PC-9 (cell line): Measurements from ENCODE around the gene ALX4. TPM values are rescaled to one million over a fixed set of nuclear protein-coding genes. Genes with fewer than 3 reads are reported as not detected.

Experiments
- BruUV-seq: library from RNA; stranded (reverse); fragments of 400-500 nt; replicated peaks from 2 replicates; lab custom pipeline; 2021; lab: Mats Ljungman, UMichigan
- CTCF ChIA-PET: fragments of 300-600 bp; sonication (Branson Sonifier 250); formaldehyde crosslinking; loops from one replicate; lab custom pipeline; 2022; ENCODE audit warnings: antibody characterized with exemption; lab: Charles Lee
- POLR2A ChIA-PET: fragments of 300-600 bp; sonication (Branson Sonifier 250); formaldehyde crosslinking; loops from one replicate; lab custom pipeline; 2022; ENCODE audit warnings: antibody characterized with exemption; ENCODE audit not compliant: unreplicated experiment; lab: Charles Lee
- DNase-seq, 2 experiments: peaks; one replicate each; pipeline versions ENCODE4 v3.0.0 to v3.0.0-alpha.2; 2015 to 2022; ENCODE audit warnings: mixed read lengths in 1 of 2
- H2AFZ ChIP-seq: fragments of 200-600 bp; sonication (generic); 2 replicates; pipeline ENCODE4 v1.8.1; 2017; ENCODE audit warnings: antibody characterized with exemption
- H3F3A ChIP-seq: fragments of 200-600 bp; sonication (generic); 2 replicates; pipeline ENCODE4 v1.8.1; 2017; ENCODE audit warnings: antibody characterized with exemption, mild to moderate bottlenecking, low read depth; ENCODE audit not compliant: insufficient read depth
- H3K27ac ChIP-seq: fragments of 200-600 bp; sonication (generic); 2 replicates; pipeline ENCODE4 v1.6.1; 2016; ENCODE audit warnings: mixed run types
- H3K27me3 ChIP-seq: fragments of 200-600 bp; sonication (generic); 2 replicates; pipeline ENCODE4 v1.6.1; 2016; ENCODE audit warnings: low read depth, mixed run types; ENCODE audit not compliant: insufficient read depth
- H3K36me3 ChIP-seq: fragments of 200-600 bp; sonication (generic); 2 replicates; pipeline ENCODE4 v1.6.1; 2016; ENCODE audit warnings: low read depth, mixed run types
- H3K4me1 ChIP-seq: fragments of 200-600 bp; sonication (generic); replicated peaks from 2 replicates; pipeline ENCODE4 v1.6.1; 2016; ENCODE audit warnings: mixed run types; ENCODE audit not compliant: insufficient read depth
- H3K4me2 ChIP-seq: fragments of 200-600 bp; sonication (generic); 2 replicates; pipeline ENCODE4 v1.6.1; 2017; ENCODE audit warnings: mixed run types
- H3K4me3 ChIP-seq: fragments of 200-600 bp; sonication (generic); 2 replicates; pipeline ENCODE4 v1.6.1; 2016; ENCODE audit warnings: mixed run types
- H3K79me2 ChIP-seq: fragments of 200-600 bp; sonication (generic); 2 replicates; pipeline ENCODE4 v1.6.1; 2017; ENCODE audit warnings: low read depth, mixed run types
- H3K9me2 ChIP-seq: fragments of 200-600 bp; sonication (generic); 2 replicates; pipeline ENCODE4 v1.8.1; 2017; ENCODE audit warnings: mild to moderate bottlenecking; ENCODE audit not compliant: insufficient read depth
- H3K9me3 ChIP-seq: fragments of 200-600 bp; sonication (generic); 2 replicates; pipeline ENCODE4 v1.8.1; 2016; ENCODE audit warnings: low read depth; ENCODE audit not compliant: insufficient read depth
- H4K20me1 ChIP-seq: fragments of 200-600 bp; sonication (generic); 2 replicates; pipeline ENCODE4 v1.8.1; 2017; ENCODE audit not compliant: insufficient read depth
- EZH2 ChIP-seq: fragments of 200-600 bp; sonication (generic); IDR thresholded peaks from 2 replicates; pipeline ENCODE4 v1.8.0; 2017; ENCODE audit warnings: antibody characterized with exemption, low read depth
- intact Hi-C: fragments of 100-400 bp; cut with micrococcal nuclease; formaldehyde crosslinking; loops from one replicate; pipeline ENCODE4 v1.10.0; 2022; ENCODE audit not compliant: unreplicated experiment
- total RNA-seq: library from RNA; stranded (reverse); gene quantifications from 2 replicates; pipeline ENCODE4 v1.2.3, GENCODE V29; 2021
- TF ChIP-seq, protein P1 (sequence below): fragments of 200-600 bp; sonication (generic); conservative IDR thresholded peaks from 2 replicates; pipeline ENCODE4 v1.6.1; 2017; ENCODE audit warnings: mixed run types, antibody characterized with exemption, mild to moderate bottlenecking, moderate library complexity

Gene ALX4
- total RNA-seq, 1 experiment from 2014 or later = not detected

- Histone ChIP-seq H3K9me3 (no peaks in the 10 kb centered on the region), H2AFZ (no peak overlapping the region), H3K27ac (no peak overlapping the region), H3K9me2 (no peaks in the 10 kb centered on the region), H3F3A (no peaks in the 10 kb centered on the region), H3K79me2 (no peaks in the 10 kb centered on the region), H3K27me3 (no peaks in the 10 kb centered on the region), H3K4me2 (no peak overlapping the region), H3K36me3 (no peaks in the 10 kb centered on the region), H3K4me1 (no peaks in the 10 kb centered on the region), H4K20me1 (no peaks in the 10 kb centered on the region), H3K4me3 (no peak overlapping the region)
- ChIA-PET POLR2A (no interaction called here), CTCF (no interaction called here)
- intact Hi-C loops = no loop called here
- BruUV-seq = no TSS peak
- no peak for DNase-seq
- TF ChIP-seq, protein P1, sequence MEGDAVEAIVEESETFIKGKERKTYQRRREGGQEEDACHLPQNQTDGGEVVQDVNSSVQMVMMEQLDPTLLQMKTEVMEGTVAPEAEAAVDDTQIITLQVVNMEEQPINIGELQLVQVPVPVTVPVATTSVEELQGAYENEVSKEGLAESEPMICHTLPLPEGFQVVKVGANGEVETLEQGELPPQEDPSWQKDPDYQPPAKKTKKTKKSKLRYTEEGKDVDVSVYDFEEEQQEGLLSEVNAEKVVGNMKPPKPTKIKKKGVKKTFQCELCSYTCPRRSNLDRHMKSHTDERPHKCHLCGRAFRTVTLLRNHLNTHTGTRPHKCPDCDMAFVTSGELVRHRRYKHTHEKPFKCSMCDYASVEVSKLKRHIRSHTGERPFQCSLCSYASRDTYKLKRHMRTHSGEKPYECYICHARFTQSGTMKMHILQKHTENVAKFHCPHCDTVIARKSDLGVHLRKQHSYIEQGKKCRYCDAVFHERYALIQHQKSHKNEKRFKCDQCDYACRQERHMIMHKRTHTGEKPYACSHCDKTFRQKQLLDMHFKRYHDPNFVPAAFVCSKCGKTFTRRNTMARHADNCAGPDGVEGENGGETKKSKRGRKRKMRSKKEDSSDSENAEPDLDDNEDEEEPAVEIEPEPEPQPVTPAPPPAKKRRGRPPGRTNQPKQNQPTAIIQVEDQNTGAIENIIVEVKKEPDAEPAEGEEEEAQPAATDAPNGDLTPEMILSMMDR = no peak
- TF ChIP-seq EZH2 = no peak
Measured at GRCh38 chr11:44290208-44290607, 19.7 kb downstream of the ALX4 start.

GRCh38 chr11:44288133-44288526 lies 21.8 kb downstream of the ALX4 start:
- Histone ChIP-seq H3K79me2 (no peaks in the 10 kb centered on the region), H3K27ac (no peak overlapping the region), H4K20me1 (no peaks in the 10 kb centered on the region), H2AFZ (no peak overlapping the region), H3K9me3 (no peaks in the 10 kb centered on the region), H3K27me3 (peaks cover 8% of the 10 kb centered on the region), H3K4me1 (no peaks in the 10 kb centered on the region), H3K36me3 (no peaks in the 10 kb centered on the region), H3K9me2 (no peaks in the 10 kb centered on the region), H3K4me3 (no peak overlapping the region), H3K4me2 (no peak overlapping the region), H3F3A (no peaks in the 10 kb centered on the region)
- TF ChIP-seq EZH2 = no peak
- TF ChIP-seq, protein P1 = no peak
- ChIA-PET CTCF (no interaction called here), POLR2A (interaction anchor here (0.7 kb wide), 1 partner anchor 155 kb away, joined by 5 read pairs; no protein-coding TSS in a partner anchor)
- BruUV-seq = no TSS peak
- no peak for DNase-seq
- intact Hi-C loops = loop anchor here (5.0 to 10.0 kb wide), 5 partner anchors 146 to 627 kb away; partner anchors contain the start of gene EXT2

DNA sequence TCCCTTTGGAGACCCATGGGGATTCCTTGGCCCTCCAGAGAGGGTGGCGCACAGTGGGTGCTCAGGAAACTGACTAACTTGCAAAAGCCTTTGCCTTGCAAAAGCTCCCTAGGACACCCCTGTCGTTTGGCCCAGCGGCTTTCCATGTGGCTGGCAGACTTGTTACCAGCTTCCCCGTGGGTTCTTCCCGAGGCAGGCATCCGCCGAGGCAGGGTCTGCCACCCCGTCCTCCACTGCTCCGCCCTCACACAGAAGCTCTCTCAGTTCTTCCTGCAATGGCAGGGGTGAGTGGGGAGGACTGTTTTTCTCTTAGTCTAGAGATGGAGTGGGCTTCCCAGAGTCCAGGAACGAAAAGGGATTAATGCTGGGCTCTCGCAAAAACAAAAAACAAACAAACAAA lies 23.0 kb downstream of the ALX4 start:
- no peak overlapping the region for H3K4me2 ChIP-seq
- no peaks in the 10 kb centered on the region for H4K20me1 ChIP-seq
- H3K27me3 ChIP-seq = peaks cover 21% of the 10 kb centered on the region
- intact Hi-C loops = loop anchor here (1.0 to 10.0 kb wide), 7 partner anchors 40 to 628 kb away; partner anchors contain the start of gene EXT2
- CTCF ChIA-PET = no interaction called here
- no peak overlapping the region for H3K4me3 ChIP-seq
- no peak overlapping the region for H2AFZ ChIP-seq
- no peak for DNase-seq
- POLR2A ChIA-PET = no interaction called here
- no peaks in the 10 kb centered on the region for H3K9me3 ChIP-seq
- no peak overlapping the region for H3K27ac ChIP-seq
- BruUV-seq = no TSS peak
- TF ChIP-seq, protein P1 = no peak
- no peak for TF ChIP-seq EZH2
- no peaks in the 10 kb centered on the region for H3K4me1 ChIP-seq
- H3K79me2 ChIP-seq = no peaks in the 10 kb centered on the region
- no peaks in the 10 kb centered on the region for H3K36me3 ChIP-seq
- no peaks in the 10 kb centered on the region for H3K9me2 ChIP-seq
- no peaks in the 10 kb centered on the region for H3F3A ChIP-seq
